HCT116 (cell line): ENCODE measurements around the gene EEF1AKMT4.

Experiments
- ATF3 ChIP-seq: IDR thresholded peaks from 2 replicates; pipeline ENCODE4 v1.6.1; 2012
- CTCF ChIP-seq, 3 experiments: fragments of 200-600 bp in 1 of 3; sonication (generic) in 1 of 3; IDR thresholded peaks in 2 of 3; conservative IDR thresholded peaks in 1 of 3; 2 replicates each; pipeline ENCODE4 v1.5.1; 2012 to 2017; ENCODE audit warnings: low read depth in 2 of 3, low read length in 2 of 3, antibody characterized with exemption in 1 of 3, borderline replicate concordance in 1 of 3, control low read depth in 1 of 3, mild to moderate bottlenecking in 1 of 3, mixed read lengths in 1 of 3, mixed run types in 1 of 3, moderate library complexity in 1 of 3; ENCODE audit not compliant: insufficient read depth in 1 of 3
- EGR1 ChIP-seq: IDR thresholded peaks from 2 replicates; pipeline ENCODE4 v1.6.1; 2012; ENCODE audit warnings: low read depth
- EZH2 ChIP-seq: fragments of 200-600 bp; sonication (generic); IDR thresholded peaks from 2 replicates; pipeline ENCODE4 v1.6.1; 2017; ENCODE audit warnings: antibody characterized with exemption, mixed run types
- EZH2phosphoT487 ChIP-seq: fragments of 200-600 bp; IDR thresholded peaks from 2 replicates; pipeline ENCODE4 v1.6.1; 2018; ENCODE audit warnings: antibody characterized with exemption, borderline replicate concordance
- POLR2A ChIP-seq: IDR thresholded peaks from 2 replicates; pipeline ENCODE4 v1.7.0; 2011; ENCODE audit warnings: borderline replicate concordance; ENCODE audit not compliant: insufficient read depth, insufficient read length; ENCODE audit errors: extremely low read depth
- POLR2AphosphoS5 ChIP-seq: IDR thresholded peaks from 2 replicates; pipeline ENCODE4 v1.6.1; 2011; ENCODE audit warnings: mild to moderate bottlenecking, low read depth, low read length, moderate library complexity
- REST ChIP-seq: IDR thresholded peaks from 2 replicates; pipeline ENCODE4 v1.6.1; 2012; ENCODE audit warnings: low read depth
- SRF ChIP-seq: IDR thresholded peaks from 2 replicates; pipeline ENCODE4 v1.6.1; 2012; ENCODE audit warnings: low read depth
- ZBTB33 ChIP-seq: IDR thresholded peaks from 2 replicates; pipeline ENCODE4 v1.6.1; 2011; ENCODE audit warnings: mild to moderate bottlenecking, low read length, moderate library complexity; ENCODE audit not compliant: insufficient replicate concordance; ENCODE audit errors: extremely low read depth
- ZNF274 ChIP-seq: fragments of 200-500 bp; sonication (Bioruptor generic); IDR thresholded peaks from 2 replicates; pipeline ENCODE4 v1.6.1; 2014; ENCODE audit warnings: mild to moderate bottlenecking, low read depth, low read length, inconsistent platforms

- no peak for TF ChIP-seq CTCF (IDR thresholded peaks at IDR 0.05 in 2 of 3, conservative IDR thresholded peaks at IDR 0.05 in 1 of 3; ENCODE audit: borderline replicate concordance in 1 of 3, insufficient read depth in 1 of 3, low read depth in 2 of 3, low read length in 2 of 3)
- no peak for TF ChIP-seq EZH2
- TF ChIP-seq EGR1 = no peak
- no peak for TF ChIP-seq POLR2A
- TF ChIP-seq SRF = no peak
- no peak for TF ChIP-seq EZH2phosphoT487
- no peak for TF ChIP-seq ATF3
- TF ChIP-seq POLR2AphosphoS5 = no peak
- no peak for TF ChIP-seq ZBTB33
- no peak for TF ChIP-seq ZNF274
- TF ChIP-seq REST = no peak
Observed at GRCh38 chr3:184257083-184257915, 7.8 kb downstream of the EEF1AKMT4 start.
